ENCODE measurements around the gene TRPV4.
A peak's percentile ranks its signal among the peaks of the same experiment; 100 is the strongest.

Gene TRPV4

DNA sequence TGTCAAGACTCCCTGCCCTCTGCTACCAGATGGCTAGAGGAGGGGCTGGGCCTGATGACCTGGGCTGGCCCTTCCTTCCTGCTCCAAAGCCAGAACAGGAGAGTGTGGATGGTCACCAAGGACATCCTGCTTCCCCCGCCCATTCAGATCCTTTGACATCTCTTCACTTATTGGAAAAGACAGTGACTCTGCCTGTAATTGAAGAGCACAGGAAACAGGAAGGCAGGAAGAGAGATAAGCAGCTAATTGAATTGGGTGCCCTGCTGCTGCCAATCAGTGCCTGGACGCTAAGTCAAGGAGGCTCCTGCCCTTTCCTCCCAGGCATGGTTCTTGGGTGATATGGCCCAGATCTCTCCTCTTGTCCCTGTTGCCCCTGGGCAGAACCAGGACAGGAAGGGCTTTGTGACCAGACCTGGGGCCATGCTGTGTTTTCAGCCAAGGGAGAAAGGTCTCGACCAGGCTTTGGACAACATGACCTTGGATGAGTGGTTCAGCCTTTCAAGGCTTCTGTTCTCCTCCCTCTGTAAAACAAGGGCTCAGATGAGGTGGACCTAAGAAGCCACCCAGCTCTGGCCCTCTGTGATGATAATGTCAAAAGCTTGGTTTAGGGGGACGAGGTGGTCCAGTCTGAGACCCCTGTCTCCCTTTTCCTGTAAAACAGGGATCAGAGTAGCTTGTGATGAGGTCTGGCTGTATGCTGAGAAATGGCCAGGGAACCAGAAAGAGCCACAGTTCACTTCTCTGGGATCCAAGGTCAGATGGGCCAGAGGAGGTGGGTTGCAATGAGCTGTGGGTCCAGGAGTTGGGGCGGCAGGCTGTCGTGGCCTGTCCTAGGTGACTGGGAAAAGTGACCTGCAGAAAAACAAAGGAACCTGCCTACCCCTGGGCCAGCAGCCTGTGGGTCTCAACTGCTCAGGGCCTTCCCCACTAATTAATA is 80.8 kb downstream of the TRPV4 start:
- no peak overlapping the region for H3K4me3 ChIP-seq (ENCODE audit: low read depth, low read length)
- no peak for DNase-seq (ENCODE audit: low read depth)
- TF ChIP-seq, protein P1, sequence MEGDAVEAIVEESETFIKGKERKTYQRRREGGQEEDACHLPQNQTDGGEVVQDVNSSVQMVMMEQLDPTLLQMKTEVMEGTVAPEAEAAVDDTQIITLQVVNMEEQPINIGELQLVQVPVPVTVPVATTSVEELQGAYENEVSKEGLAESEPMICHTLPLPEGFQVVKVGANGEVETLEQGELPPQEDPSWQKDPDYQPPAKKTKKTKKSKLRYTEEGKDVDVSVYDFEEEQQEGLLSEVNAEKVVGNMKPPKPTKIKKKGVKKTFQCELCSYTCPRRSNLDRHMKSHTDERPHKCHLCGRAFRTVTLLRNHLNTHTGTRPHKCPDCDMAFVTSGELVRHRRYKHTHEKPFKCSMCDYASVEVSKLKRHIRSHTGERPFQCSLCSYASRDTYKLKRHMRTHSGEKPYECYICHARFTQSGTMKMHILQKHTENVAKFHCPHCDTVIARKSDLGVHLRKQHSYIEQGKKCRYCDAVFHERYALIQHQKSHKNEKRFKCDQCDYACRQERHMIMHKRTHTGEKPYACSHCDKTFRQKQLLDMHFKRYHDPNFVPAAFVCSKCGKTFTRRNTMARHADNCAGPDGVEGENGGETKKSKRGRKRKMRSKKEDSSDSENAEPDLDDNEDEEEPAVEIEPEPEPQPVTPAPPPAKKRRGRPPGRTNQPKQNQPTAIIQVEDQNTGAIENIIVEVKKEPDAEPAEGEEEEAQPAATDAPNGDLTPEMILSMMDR (conservative IDR thresholded peaks at IDR 0.05; ENCODE audit: low read depth, low read length), result no peak

DNA sequence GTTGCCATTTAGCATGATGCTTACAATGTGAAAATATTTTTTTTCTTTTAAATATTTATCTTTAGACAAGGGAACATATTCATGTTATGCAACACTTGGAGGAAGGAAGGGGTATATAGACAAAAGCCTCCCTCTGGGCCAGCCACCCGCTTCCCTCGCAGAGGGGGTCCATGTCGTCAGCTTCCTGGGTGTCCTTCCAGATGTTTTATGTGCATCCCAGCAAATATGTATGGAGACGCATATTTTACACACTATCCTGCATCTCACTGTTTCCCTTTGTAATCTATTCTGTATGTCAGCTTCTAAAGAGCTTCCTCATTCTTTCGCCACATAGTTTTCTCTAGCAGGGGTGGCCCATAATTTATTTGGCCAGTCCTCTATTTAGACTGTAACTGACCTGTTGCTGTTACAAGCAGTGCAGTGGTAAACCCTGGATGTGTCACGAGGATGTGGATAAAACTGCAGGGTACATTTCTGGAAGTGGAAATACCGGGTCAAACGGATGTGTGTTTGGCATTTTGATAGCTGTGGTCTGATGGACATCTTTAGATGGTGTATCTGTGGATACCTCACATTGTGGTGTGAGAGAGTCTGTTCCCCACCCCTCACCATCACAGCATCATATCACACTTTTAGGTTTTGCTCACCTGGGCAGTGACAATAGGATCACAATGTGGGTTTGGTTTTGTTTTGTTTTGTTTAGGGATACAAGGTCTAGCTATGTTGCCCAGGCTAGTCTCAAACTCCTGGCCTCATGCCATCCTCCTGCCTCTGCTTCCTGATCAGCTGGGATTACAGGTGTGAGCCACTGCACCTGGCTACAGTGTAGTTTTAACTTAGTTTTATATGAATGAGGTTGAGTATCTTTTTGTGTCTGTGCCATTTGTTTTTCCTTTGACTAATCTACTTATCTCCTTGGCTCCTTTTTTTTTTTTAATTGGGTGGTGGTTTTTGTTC is 87.9 kb downstream of the TRPV4 start:
- DNase-seq (ENCODE audit: low read depth), result peak; percentile 47
- no peak overlapping the region for H3K4me3 ChIP-seq (ENCODE audit: low read depth, low read length)
- TF ChIP-seq, protein P1 (conservative IDR thresholded peaks at IDR 0.05; ENCODE audit: low read depth, low read length), result no peak

DNA sequence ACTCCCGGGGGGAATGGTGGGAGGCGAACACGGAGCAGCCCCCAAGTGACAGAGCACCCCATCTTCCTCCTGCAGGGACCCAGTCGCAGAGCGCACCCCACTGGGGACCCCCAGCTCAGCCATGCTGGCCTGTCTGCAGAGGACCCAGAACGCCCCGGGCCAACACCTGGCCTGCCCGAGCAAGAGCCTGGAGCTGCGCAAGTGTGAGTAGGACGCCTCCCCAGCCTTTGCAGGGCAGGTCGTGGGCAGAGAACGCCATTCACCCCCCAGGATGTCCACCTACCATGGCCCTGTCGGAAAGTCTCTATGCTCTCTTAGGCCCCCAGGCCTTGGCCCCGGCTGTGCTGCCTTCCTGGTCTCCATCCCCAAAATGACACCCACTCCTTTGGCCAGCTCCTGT is 89.2 kb downstream of the TRPV4 start:
- no peak overlapping the region for H3K4me3 ChIP-seq (ENCODE audit: low read depth, low read length)
- TF ChIP-seq, protein P1 (conservative IDR thresholded peaks at IDR 0.05; ENCODE audit: low read depth, low read length), result no peak
- DNase-seq (ENCODE audit: low read depth), result no peak

DNA sequence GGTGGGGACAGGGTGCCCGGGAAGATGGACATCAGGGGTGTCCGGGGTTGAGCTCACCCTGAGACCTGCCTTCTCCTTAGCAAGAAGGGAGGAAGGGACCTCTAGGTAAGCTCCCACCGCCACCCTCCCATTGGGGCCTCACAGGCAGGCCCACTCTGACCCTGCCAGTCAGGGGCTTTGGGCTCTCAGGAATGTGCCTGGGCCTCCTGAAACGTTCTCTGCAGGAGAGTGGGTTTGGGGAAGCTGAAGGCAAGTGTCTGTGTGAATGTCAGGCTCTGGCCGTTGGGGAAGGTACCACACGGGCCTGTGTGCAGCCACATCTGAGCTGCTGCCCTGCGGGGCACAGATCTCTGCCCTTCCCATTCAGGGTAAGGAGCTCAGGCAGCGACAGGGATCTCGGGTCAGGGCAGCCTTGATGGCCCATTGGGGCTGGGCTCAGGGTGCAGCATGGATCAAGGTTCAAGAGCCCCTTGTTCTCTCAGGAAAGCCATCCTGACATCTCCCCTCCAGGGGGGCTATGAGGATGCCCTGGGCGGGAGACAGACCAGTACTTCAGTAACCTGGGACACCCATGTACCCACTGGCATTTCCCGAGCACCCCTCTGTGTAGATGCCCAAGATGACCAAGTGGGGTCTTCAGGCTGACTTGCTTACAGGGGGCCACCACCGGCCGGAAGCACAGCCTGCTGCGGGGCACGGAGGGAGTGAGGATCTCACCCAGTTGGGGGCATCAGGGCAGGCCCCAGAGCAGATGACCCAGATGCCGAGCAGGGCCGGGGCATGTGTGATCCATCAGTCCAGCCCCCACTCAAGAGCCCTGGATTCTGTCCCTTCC is 89.9 kb downstream of the TRPV4 start:
- TF ChIP-seq, protein P1 (conservative IDR thresholded peaks at IDR 0.05; ENCODE audit: low read depth, low read length), result no peak
- H3K4me3 ChIP-seq (ENCODE audit: low read depth, low read length), result no peak overlapping the region
- DNase-seq (ENCODE audit: low read depth), result no peak

DNA sequence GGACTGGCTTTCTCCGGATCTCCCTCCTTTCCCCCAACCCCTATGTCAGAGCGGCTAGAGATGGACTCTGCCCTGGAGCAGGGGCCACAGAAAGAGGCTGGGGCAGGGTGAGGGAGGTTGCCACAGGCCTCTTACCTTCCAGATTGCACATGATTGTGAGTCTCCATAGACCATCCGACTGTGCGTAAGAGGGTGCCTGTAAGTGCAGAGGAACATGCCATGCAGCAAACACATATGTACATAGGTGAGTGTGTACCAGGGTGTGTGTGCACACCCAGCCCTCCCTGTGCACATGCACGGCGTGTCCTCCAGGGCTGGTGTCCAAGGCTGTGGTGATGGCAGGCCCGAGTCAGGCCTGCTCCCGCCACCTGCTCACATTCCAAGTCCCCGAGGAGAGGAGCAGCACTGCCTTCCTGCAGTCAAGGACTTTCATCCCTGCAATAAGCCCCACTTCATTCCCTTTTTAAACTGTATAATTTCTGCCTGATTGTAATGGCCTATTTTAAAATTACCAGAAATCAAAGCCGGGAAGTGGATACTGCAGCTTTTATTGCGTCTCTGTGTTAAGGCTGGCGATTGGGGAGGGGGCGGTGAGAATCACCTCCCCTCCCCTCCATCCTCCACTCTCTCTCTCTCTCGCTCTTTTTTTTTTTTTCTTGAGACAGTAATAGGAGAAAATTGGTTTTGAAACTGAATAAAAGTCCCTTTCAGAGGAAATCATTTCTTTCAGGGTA is 91.1 kb downstream of the TRPV4 start:
- DNase-seq (ENCODE audit: low read depth), result no peak
- TF ChIP-seq, protein P1 (conservative IDR thresholded peaks at IDR 0.05; ENCODE audit: low read depth, low read length), result no peak

More for the DNA sequence above, 91.1 kb downstream of the TRPV4 start:
- no peak overlapping the region for H3K4me3 ChIP-seq (ENCODE audit: low read depth, low read length)

All from choroid plexus epithelial cell (primary cell).